Caco-2 (cell line): Measurements from ENCODE around the gene SCFD2. TPM values are rescaled to one million over a fixed set of nuclear protein-coding genes. Genes with fewer than 3 reads are reported as not detected.
A peak's percentile ranks its signal among the peaks of the same experiment; 100 is the strongest.

Source experiments
- BruUV-seq: library from RNA; stranded (reverse); fragments of 400-500 nt; replicated peaks from 2 replicates; lab custom pipeline; 2021; lab: Mats Ljungman, UMichigan
- CTCF ChIA-PET: fragments of 300-600 bp; sonication (Branson Sonifier 250); formaldehyde crosslinking; loops from one replicate; lab custom pipeline; 2022; ENCODE audit warnings: antibody characterized with exemption; lab: Charles Lee
- POLR2A ChIA-PET: fragments of 300-600 bp; sonication (Branson Sonifier 250); formaldehyde crosslinking; loops from one replicate; lab custom pipeline; 2022; ENCODE audit warnings: antibody characterized with exemption; lab: Charles Lee
- DNase-seq, 2 experiments: peaks; one replicate each; pipeline versions ENCODE4 v3.0.0 to v3.0.0-alpha.2; 2020 to 2022
- H3K27me3 ChIP-seq: replicated peaks from 2 replicates; pipeline ENCODE4 v1.6.0; 2011; ENCODE audit warnings: low read length; ENCODE audit not compliant: control insufficient read depth, insufficient read depth
- H3K36me3 ChIP-seq: 2 replicates; pipeline ENCODE4 v1.5.1; 2011; ENCODE audit warnings: low read length; ENCODE audit not compliant: control insufficient read depth, insufficient read depth
- H3K4me1 ChIP-seq: fragments of 250-450 bp; sonication (Bioruptor Pico); 2 replicates; pipeline ENCODE4 v1.5.1; 2020; ENCODE audit warnings: mild to moderate bottlenecking
- H3K4me3 ChIP-seq: 2 replicates; pipeline ENCODE4 v1.5.1; 2011; ENCODE audit warnings: low read depth, mild to moderate bottlenecking, control low read depth, low read length
- H3K9me3 ChIP-seq: fragments of 250-450 bp; sonication (Bioruptor Pico); 2 replicates; pipeline ENCODE4 v1.5.1; 2020; ENCODE audit warnings: mild to moderate bottlenecking, moderate library complexity
- H3K27ac Mint-ChIP-seq: one replicate; pipeline ENCODE4 v1.8.0; 2022; ENCODE audit warnings: mixed read lengths; ENCODE audit not compliant: unreplicated experiment
- H3K27me3 Mint-ChIP-seq: one replicate; pipeline ENCODE4 v1.8.0; 2022; ENCODE audit warnings: mixed read lengths; ENCODE audit not compliant: insufficient read depth, unreplicated experiment
- H3K36me3 Mint-ChIP-seq: one replicate; pipeline ENCODE4 v1.8.0; 2022; ENCODE audit warnings: mild to moderate bottlenecking, mixed read lengths; ENCODE audit not compliant: insufficient read depth, unreplicated experiment
- H3K4me1 Mint-ChIP-seq: one replicate; pipeline ENCODE4 v1.8.0; 2022; ENCODE audit warnings: low read depth, mixed read lengths; ENCODE audit not compliant: unreplicated experiment
- H3K4me3 Mint-ChIP-seq: one replicate; pipeline ENCODE4 v1.8.0; 2022; ENCODE audit warnings: mild to moderate bottlenecking, moderate library complexity, mixed read lengths; ENCODE audit not compliant: unreplicated experiment
- H3K9me3 Mint-ChIP-seq: one replicate; pipeline ENCODE4 v1.8.0; 2022; ENCODE audit warnings: mixed read lengths; ENCODE audit not compliant: unreplicated experiment
- CTCF ChIP-seq, 2 experiments: fragments of 200-600 bp in 1 of 2; IDR thresholded peaks; 1 replicate in 1 of 2; 2 replicates in 1 of 2; pipeline versions ENCODE4 v1.5.1 to v1.8.0; 2011 to 2022; ENCODE audit warnings: antibody characterized with exemption in 1 of 2, control low read depth in 1 of 2, inconsistent platforms in 1 of 2, low read depth in 1 of 2, low read length in 1 of 2, mild to moderate bottlenecking in 1 of 2, moderate library complexity in 1 of 2; ENCODE audit not compliant: insufficient read depth in 1 of 2, severe bottlenecking in 1 of 2, unreplicated experiment in 1 of 2
- intact Hi-C: fragments of 100-400 bp; cut with micrococcal nuclease; formaldehyde crosslinking; loops from one replicate; pipeline ENCODE4 v1.10.0; 2022; ENCODE audit not compliant: unreplicated experiment
- total RNA-seq: library from RNA; stranded (reverse); gene quantifications from 2 replicates; pipeline ENCODE4 v1.2.3, GENCODE V29; 2022

SCFD2 gene
- total RNA-seq, 1 experiment from 2014 or later: 12.2 TPM

GRCh38 chr4:53049528-53049927 lies 316.3 kb downstream of the SCFD2 start:
- H3K27me3 Mint-ChIP-seq: no peaks in the 10 kb centered on the region
- ChIA-PET POLR2A (no interaction called here), CTCF (interaction anchor here (0.8 kb wide), 1 partner anchor 19 kb away, joined by 3 read pairs; no protein-coding TSS in a partner anchor)
- peaks cover 3% of the 10 kb centered on the region for H3K4me1 Mint-ChIP-seq
- Histone ChIP-seq H3K36me3 (no peaks in the 10 kb centered on the region), H3K9me3 (no peaks in the 10 kb centered on the region), H3K27me3 (no peaks in the 10 kb centered on the region), H3K4me1 (peaks cover 3% of the 10 kb centered on the region; the same call in 1 of the 2 replicates), H3K4me3 (no peak overlapping the region)
- no TSS peak for BruUV-seq
- H3K27ac Mint-ChIP-seq: no peak overlapping the region
- no peak for DNase-seq
- intact Hi-C loops: no loop called here
- no peaks in the 10 kb centered on the region for H3K9me3 Mint-ChIP-seq
- TF ChIP-seq CTCF (IDR thresholded peaks at IDR 0.05; ENCODE audit: insufficient read depth in 1 of 2, low read depth in 1 of 2, low read length in 1 of 2, severe bottlenecking in 1 of 2, unreplicated experiment in 1 of 2): no peak
- H3K36me3 Mint-ChIP-seq: no peaks in the 10 kb centered on the region
- no peak overlapping the region for H3K4me3 Mint-ChIP-seq

GRCh38 chr4:53044651-53044960 lies 321.3 kb downstream of the SCFD2 start:
- Mint-ChIP-seq H3K27me3 (no peaks in the 10 kb centered on the region), H3K4me3 (peak overlapping the region; percentile 70), H3K36me3 (no peaks in the 10 kb centered on the region), H3K9me3 (no peaks in the 10 kb centered on the region), H3K4me1 (peaks cover 16% of the 10 kb centered on the region), H3K27ac (peak overlapping the region; percentile 68)
- intact Hi-C loops: loop anchor here (5.0 kb wide), 1 partner anchor 78 kb away; no protein-coding TSS in a partner anchor
- ChIA-PET CTCF (interaction anchor here (0.6 kb wide), 2 partner anchors 24 to 635 kb away, joined by 3 read pairs; no protein-coding TSS in a partner anchor), POLR2A (interaction anchor here (0.6 kb wide), 1 partner anchor 59 kb away, joined by 6 read pairs; no protein-coding TSS in a partner anchor)
- peaks cover 3% of the 10 kb centered on the region; the same call in 1 of the 2 replicates for H3K4me1 ChIP-seq
- TF ChIP-seq CTCF (IDR thresholded peaks at IDR 0.05; ENCODE audit: insufficient read depth in 1 of 2, low read depth in 1 of 2, low read length in 1 of 2, severe bottlenecking in 1 of 2, unreplicated experiment in 1 of 2): no peak
- H3K4me3 ChIP-seq: no peak overlapping the region
- no peaks in the 10 kb centered on the region for H3K27me3 ChIP-seq
- no peaks in the 10 kb centered on the region for H3K9me3 ChIP-seq
- no TSS peak for BruUV-seq
- no peaks in the 10 kb centered on the region for H3K36me3 ChIP-seq
- no peak for DNase-seq

GRCh38 chr4:53043891-53044650 lies 321.8 kb downstream of the SCFD2 start:
- intact Hi-C loops: loop anchor here (5.0 kb wide), 1 partner anchor 78 kb away; no protein-coding TSS in a partner anchor
- Histone ChIP-seq H3K36me3 (no peaks in the 10 kb centered on the region), H3K9me3 (no peaks in the 10 kb centered on the region), H3K4me3 (no peak overlapping the region), H3K4me1 (peaks cover 3% of the 10 kb centered on the region; the same call in 1 of the 2 replicates), H3K27me3 (no peaks in the 10 kb centered on the region)
- peak; percentile 3 to 35 for DNase-seq
- Mint-ChIP-seq H3K36me3 (no peaks in the 10 kb centered on the region), H3K9me3 (no peaks in the 10 kb centered on the region), H3K4me3 (peak overlapping the region; percentile 70), H3K27me3 (no peaks in the 10 kb centered on the region), H3K4me1 (peaks cover 17% of the 10 kb centered on the region), H3K27ac (peak overlapping the region; percentile 68)
- no peak for TF ChIP-seq CTCF (IDR thresholded peaks at IDR 0.05; ENCODE audit: insufficient read depth in 1 of 2, low read depth in 1 of 2, low read length in 1 of 2, severe bottlenecking in 1 of 2, unreplicated experiment in 1 of 2)
- POLR2A ChIA-PET: interaction anchor here (0.6 kb wide), 1 partner anchor 60 kb away, joined by 6 read pairs; no protein-coding TSS in a partner anchor
- CTCF ChIA-PET: interaction anchor here (0.6 kb wide), 2 partner anchors 24 to 635 kb away, joined by 3 read pairs; no protein-coding TSS in a partner anchor
- BruUV-seq: no TSS peak
